ENCODE measurements around the gene ARID5B. TPM values are rescaled to one million over a fixed set of nuclear protein-coding genes. Genes with fewer than 3 reads are reported as not detected.

The ARID5B gene
- total RNA-seq, 1 donor from 2014 or later = 11.6 TPM

GRCh38 chr10:62029401-62029800 is 127.9 kb downstream of the ARID5B start:
- DNase-seq (ENCODE audit: low read depth in 2 of 2) = peak in 1 of 2 donors; percentile 56

- no peak for DNase-seq (ENCODE audit: low read depth in 2 of 2)
Observed at GRCh38 chr10:62031507-62031906, 130.0 kb downstream of the ARID5B start.

- DNase-seq (ENCODE audit: low read depth in 2 of 2) = no peak
Observed at GRCh38 chr10:62033125-62033524, 131.6 kb downstream of the ARID5B start.

- DNase-seq (ENCODE audit: low read depth in 2 of 2) = no peak
Observed at GRCh38 chr10:62034096-62034640, 132.7 kb downstream of the ARID5B start.

GRCh38 chr10:62036186-62037081 is 134.9 kb downstream of the ARID5B start:
- no peak for DNase-seq (ENCODE audit: low read depth in 2 of 2)

GRCh38 chr10:62037166-62037831 is 135.8 kb downstream of the ARID5B start:
- no peak for DNase-seq (ENCODE audit: low read depth in 2 of 2)

- DNase-seq (ENCODE audit: low read depth in 2 of 2) = no peak
Observed at GRCh38 chr10:62037890-62038608, 136.6 kb downstream of the ARID5B start.

GRCh38 chr10:62038609-62039190 is 137.2 kb downstream of the ARID5B start:
- peak; percentile 76 to 81 for DNase-seq (ENCODE audit: low read depth in 2 of 2)

GRCh38 chr10:62039954-62040353 is 138.5 kb downstream of the ARID5B start:
- DNase-seq (ENCODE audit: low read depth in 2 of 2) = no peak

GRCh38 chr10:62040881-62041280 is 139.4 kb downstream of the ARID5B start:
- DNase-seq (ENCODE audit: low read depth in 2 of 2) = no peak

GRCh38 chr10:62043421-62044021 is 142.0 kb downstream of the ARID5B start:
- DNase-seq (ENCODE audit: low read depth in 2 of 2) = no peak

GRCh38 chr10:62044566-62044965 is 143.1 kb downstream of the ARID5B start:
- peak; percentile 61 to 79 for DNase-seq (ENCODE audit: low read depth in 2 of 2)

- peak; percentile 95 to 98 for DNase-seq (ENCODE audit: low read depth in 2 of 2)
Observed at GRCh38 chr10:62045765-62046521, 144.4 kb downstream of the ARID5B start.

- DNase-seq (ENCODE audit: low read depth in 2 of 2) = peak in 1 of 2 donors; percentile 60
Observed at GRCh38 chr10:62046522-62047227, 145.2 kb downstream of the ARID5B start.

- DNase-seq (ENCODE audit: low read depth in 2 of 2) = no peak
Observed at GRCh38 chr10:62047228-62047892, 145.9 kb downstream of the ARID5B start.

- peak; percentile 43 to 70 for DNase-seq (ENCODE audit: low read depth in 2 of 2)
Observed at GRCh38 chr10:62047960-62048383, 146.5 kb downstream of the ARID5B start.

GRCh38 chr10:62048470-62048869 is 147.0 kb downstream of the ARID5B start:
- DNase-seq (ENCODE audit: low read depth in 2 of 2) = no peak

- DNase-seq (ENCODE audit: low read depth in 2 of 2) = peak; percentile 95 to 98
Observed at GRCh38 chr10:62048919-62049623, 147.6 kb downstream of the ARID5B start.

All from dermis microvascular lymphatic vessel endothelial cell (primary cell).